PFSK-1 (cell line): ENCODE data around the gene FZD2.

ENCODE experiments used
- FOXP2 ChIP-seq: optimal IDR thresholded peaks from 2 replicates; pipeline ENCODE3; 2011; ENCODE audit warnings: borderline replicate concordance, control low read depth, inconsistent platforms; ENCODE audit not compliant: insufficient read depth; ENCODE audit errors: extremely low read length, extremely low read depth
- POLR2AphosphoS5 ChIP-seq: IDR thresholded peaks from 2 replicates; pipeline ENCODE4 v1.6.1; 2012; ENCODE audit warnings: low read depth, mild to moderate bottlenecking, control low read depth, low read length, moderate library complexity
- TF ChIP-seq, protein P1 (sequence below), 2 experiments: IDR thresholded peaks; 2 replicates each; pipeline versions ENCODE4 v1.6.1 to v1.8.0; 2011 to 2012; ENCODE audit warnings: low read depth in 2 of 2, low read length in 2 of 2, control low read depth in 1 of 2, inconsistent platforms in 1 of 2, mild to moderate bottlenecking in 1 of 2, moderate library complexity in 1 of 2; ENCODE audit not compliant: insufficient read depth in 1 of 2

DNA sequence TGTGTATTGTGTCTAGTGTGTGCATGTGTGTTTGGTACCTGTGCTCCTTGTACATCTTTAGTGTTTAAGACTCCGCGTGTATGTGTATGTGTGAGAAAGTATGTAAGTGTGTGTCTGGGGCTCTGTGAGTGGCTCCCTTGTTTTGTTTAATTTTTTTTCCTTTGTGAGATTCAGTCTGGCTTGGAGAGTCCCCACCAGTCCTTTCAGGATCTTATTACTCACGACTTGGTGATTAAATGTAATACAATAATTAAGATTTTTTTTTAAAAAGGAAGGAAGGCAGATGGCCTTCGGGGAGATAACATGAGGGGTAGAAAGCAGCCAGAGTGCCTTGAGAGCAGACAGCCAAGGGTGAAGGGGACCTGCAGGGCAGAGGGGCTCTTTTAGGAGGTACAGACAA lies 33.9 kb downstream of the FZD2 start:
- TF ChIP-seq, protein P1, sequence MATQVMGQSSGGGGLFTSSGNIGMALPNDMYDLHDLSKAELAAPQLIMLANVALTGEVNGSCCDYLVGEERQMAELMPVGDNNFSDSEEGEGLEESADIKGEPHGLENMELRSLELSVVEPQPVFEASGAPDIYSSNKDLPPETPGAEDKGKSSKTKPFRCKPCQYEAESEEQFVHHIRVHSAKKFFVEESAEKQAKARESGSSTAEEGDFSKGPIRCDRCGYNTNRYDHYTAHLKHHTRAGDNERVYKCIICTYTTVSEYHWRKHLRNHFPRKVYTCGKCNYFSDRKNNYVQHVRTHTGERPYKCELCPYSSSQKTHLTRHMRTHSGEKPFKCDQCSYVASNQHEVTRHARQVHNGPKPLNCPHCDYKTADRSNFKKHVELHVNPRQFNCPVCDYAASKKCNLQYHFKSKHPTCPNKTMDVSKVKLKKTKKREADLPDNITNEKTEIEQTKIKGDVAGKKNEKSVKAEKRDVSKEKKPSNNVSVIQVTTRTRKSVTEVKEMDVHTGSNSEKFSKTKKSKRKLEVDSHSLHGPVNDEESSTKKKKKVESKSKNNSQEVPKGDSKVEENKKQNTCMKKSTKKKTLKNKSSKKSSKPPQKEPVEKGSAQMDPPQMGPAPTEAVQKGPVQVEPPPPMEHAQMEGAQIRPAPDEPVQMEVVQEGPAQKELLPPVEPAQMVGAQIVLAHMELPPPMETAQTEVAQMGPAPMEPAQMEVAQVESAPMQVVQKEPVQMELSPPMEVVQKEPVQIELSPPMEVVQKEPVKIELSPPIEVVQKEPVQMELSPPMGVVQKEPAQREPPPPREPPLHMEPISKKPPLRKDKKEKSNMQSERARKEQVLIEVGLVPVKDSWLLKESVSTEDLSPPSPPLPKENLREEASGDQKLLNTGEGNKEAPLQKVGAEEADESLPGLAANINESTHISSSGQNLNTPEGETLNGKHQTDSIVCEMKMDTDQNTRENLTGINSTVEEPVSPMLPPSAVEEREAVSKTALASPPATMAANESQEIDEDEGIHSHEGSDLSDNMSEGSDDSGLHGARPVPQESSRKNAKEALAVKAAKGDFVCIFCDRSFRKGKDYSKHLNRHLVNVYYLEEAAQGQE (IDR thresholded peaks at IDR 0.05; ENCODE audit: insufficient read depth in 1 of 2, low read depth in 2 of 2, low read length in 2 of 2), result no peak
- TF ChIP-seq POLR2AphosphoS5, result no peak
- no peak for TF ChIP-seq FOXP2
